Measurements from ENCODE around the gene TRIP12.

TRIP12 gene

GRCh38 chr2:229715895-229716507 is 205.8 kb downstream of the TRIP12 start:
- no peak for DNase-seq (ENCODE audit: low read depth in 2 of 2)

GRCh38 chr2:229714736-229715541 is 206.9 kb downstream of the TRIP12 start:
- no peak for DNase-seq (ENCODE audit: low read depth in 2 of 2)

- DNase-seq (ENCODE audit: low read depth in 2 of 2): no peak
Measured at GRCh38 chr2:229714080-229714735, 207.6 kb downstream of the TRIP12 start, which contains the start of gene DNER. Gene DNER (minus strand): TSS chr2:229714555. CDS start chr2:229714423, 132 bp downstream.
